GM19239 (cell line): ENCODE data around the gene POLR3C.
A peak's percentile ranks its signal among the peaks of the same experiment; 100 is the strongest.
"Not testable (repeated sequence)": the region's sequence is repeated elsewhere in the genome, so short reads cannot be mapped to it uniquely, and the experiment has no call there.

Experiments
- DNase-seq: peaks from one replicate; pipeline ENCODE4 v3.0.0; 2011; ENCODE audit warnings: low spot score; ENCODE audit not compliant: insufficient read length
- FAIRE-seq: peaks from 2 replicates; lab custom pipeline; 2011; peaks lifted over from hg19 to GRCh38; lab: Jason Lieb, UNC

The POLR3C gene, protein sequence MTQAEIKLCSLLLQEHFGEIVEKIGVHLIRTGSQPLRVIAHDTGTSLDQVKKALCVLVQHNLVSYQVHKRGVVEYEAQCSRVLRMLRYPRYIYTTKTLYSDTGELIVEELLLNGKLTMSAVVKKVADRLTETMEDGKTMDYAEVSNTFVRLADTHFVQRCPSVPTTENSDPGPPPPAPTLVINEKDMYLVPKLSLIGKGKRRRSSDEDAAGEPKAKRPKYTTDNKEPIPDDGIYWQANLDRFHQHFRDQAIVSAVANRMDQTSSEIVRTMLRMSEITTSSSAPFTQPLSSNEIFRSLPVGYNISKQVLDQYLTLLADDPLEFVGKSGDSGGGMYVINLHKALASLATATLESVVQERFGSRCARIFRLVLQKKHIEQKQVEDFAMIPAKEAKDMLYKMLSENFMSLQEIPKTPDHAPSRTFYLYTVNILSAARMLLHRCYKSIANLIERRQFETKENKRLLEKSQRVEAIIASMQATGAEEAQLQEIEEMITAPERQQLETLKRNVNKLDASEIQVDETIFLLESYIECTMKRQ

DNA sequence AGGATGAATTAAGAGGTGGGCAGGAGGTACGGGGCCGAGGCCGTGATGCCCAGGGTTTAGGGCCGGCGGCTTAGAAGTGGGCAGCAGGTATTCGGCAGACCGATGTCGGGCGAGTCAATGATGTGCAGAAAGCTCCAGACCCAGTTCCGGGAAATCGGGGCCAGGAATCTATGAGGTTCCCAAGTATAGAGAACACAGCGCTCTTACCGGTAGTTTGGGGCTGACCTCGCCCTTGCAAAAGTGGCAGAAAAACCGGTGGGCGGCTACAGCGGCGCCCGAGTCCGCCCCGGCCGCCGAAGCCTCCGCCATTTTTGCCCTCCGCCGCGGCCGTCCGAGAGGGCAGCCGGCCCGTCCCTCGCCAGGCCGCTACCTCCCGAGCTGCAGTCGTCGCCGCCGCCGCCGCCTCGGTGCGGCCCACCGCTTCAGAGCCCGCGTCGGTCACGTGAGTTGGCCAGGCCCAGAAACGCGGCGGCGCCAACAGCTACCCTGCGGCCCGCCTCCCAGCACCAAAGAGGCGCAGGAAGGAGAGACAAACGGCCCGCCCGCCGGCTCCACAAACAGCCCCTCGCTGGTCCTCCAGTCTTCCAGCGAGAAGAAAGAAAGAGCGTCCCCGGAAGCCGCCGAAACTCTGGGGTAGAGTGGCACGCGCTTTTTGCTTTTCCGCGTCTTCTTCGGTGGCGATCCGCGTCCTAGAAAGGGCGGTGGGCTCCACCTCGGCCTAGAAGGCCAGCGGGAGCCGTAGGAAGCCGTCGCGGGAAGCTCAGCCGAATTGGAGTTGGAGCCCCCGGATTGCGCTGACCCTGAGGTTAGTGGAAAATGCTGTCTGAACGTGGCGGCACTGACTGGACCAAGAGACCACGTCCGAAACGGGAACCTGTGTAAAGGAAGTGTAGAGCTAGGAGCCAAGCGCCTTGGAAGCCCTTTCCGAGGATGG is at the start of gene POLR3C, which contains the start of gene RNF115:
Gene POLR3C, plus strand, starts transcription at position 636 of the 934 bp plus-strand sequence. CDS start 1,577 bp downstream, outside the sequence.
Gene RNF115, minus strand, starts transcription at position 531 of the 934 bp plus-strand sequence. Its CDS starts 222 bp downstream, at position 309.
- peak; percentile 71 for DNase-seq
- FAIRE-seq: peak; percentile 45

DNA sequence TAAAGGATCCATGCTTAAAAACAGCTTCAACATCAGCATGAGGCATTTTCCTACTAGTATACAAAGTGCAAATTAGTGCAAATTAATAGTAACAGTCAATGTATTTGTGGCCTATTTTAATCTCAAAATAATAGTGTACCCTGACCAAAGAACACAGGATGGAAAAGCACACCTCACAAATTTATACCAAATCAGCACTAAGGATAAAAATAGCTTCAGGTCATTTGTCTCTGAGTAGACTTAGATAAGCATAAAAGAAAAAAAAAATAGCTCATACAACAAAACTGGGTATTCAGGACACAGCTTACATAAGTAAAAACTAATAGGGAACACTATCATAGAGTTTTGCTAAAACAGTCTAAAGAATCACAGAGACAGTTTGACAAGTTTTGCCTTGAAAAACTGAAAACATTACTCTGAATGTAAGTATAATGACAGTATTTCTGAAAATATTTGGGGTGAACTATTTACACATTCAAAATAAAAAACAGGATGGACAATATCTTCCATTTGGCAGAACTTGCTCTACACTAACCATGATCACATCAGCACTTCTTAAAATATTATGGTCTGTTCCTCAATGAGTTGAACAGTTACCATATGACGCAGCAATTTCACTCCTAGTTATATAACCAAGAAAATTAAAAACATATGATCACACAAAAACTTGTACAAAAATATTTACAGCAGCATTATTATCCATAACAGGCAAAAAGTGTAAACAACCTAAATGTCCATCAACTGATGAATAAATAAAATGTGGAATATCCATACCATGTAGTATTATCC is 46.4 kb upstream of the POLR3C start:
- DNase-seq: no peak
- FAIRE-seq: no peak

DNA sequence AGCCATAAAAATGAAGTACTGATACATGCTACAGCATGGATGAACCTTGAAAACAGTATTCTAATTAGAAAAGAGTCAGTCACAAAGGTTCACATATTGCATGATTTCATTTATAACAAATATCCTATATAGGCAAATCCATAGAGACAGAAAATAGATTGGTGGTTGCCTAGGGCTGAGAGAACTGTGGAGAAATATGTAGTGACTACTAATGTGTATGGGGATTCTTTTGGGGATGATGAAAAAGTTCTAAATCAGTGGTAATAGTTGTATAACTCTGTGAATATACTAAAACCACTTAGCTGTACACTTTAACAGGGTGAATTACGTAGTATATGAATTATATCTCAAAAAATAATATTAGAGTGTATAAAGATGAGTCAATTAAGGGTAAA is 45.9 kb upstream of the POLR3C start:
- FAIRE-seq: no peak

DNA sequence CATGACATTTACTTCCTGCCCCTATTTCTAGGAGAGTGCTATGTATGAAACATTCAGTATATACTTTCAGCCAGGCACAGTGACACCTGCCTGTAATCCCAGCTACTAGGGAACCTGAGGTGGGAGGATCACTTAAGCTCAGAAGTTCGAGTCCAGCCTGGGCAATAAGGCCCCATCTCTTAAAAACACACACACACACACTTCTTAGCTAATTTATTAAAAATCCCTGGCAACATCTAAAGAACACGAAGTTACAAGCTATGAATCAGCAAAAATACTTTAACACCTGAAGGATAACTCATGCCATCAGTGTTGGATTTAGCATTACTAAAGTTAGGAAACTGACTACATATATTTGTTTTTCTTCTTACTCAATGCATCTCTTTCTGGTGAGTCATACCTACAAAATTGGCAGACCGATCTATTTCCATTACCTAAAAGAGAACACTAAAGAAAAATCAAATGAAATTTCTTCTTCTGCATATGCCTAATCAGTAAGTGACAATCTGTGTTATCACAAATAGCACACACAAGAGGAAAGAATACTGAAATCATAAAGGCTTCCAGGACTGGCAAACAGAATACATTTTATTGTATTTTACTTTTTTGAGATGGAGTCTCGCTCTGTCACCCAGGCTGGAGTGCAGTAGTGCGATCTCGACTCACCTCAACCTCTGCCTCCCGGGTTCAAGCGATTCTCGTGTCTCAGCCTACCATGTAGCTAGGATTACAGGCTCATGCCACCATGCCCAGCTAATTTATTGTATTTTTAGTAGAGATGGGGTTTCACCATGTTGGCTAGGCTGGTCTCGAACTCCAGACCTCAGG is 41.5 kb upstream of the POLR3C start:
- DNase-seq (no peak), FAIRE-seq (no peak)

More for the DNA sequence above, 45.9 kb upstream of the POLR3C start:
- no peak for DNase-seq

DNA sequence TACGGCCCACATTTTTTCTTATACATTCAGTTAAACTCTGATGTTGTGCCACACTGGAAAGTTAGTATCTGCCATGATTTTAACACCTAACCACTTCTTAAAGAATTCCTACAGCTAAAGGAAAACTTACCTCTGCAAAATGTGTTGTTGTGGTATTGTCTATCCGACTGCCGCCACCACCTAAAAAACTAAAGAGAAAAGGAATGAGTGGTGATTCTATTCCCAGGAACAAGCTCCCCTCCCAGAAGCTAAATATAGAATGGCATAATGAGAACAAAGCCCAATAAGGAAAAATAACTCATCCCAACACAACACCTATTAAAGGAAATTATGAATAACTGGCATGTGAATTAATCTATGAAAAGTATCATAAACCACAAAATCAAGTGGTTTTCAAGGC is 39.6 kb upstream of the POLR3C start:
- no peak for FAIRE-seq
- no peak for DNase-seq

DNA sequence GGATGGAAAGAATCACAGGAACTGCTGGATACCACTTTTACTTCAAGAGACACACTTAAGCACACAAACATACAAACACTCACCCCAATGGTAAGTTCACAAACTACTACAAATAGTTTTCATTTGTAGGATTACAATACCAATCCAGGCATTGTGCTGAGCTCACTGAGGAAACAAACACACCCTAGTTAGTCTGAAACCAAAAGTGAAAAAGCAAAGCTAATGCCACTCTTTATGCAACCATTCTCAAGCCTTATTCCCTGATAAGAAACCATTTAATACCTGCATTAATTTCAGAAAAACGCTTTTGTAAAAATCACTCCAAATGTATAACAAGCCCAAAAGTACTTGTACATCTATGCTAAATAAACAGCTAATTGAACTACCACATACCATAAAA is 38.5 kb upstream of the POLR3C start:
- DNase-seq: no peak
- peak; percentile 94 for FAIRE-seq

DNA sequence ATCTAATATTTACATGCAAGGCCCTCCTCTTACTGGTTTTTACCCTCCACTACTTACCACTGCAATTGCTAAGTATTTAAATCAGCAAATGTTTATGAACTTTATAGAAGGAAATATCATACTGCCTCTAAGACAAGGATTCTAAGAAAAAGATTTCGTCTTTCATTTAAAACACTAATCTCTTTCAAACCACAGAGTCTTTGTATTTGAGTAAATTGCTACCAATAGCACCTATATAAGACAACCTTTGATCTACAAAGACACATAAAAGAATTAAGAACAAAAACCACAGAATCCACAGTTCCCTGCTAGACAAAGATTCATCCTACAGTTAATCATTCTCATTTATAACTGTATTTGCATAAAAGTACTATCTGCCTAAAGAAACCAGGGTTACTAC is 37.7 kb upstream of the POLR3C start:
- FAIRE-seq (no peak), DNase-seq (no peak)

DNA sequence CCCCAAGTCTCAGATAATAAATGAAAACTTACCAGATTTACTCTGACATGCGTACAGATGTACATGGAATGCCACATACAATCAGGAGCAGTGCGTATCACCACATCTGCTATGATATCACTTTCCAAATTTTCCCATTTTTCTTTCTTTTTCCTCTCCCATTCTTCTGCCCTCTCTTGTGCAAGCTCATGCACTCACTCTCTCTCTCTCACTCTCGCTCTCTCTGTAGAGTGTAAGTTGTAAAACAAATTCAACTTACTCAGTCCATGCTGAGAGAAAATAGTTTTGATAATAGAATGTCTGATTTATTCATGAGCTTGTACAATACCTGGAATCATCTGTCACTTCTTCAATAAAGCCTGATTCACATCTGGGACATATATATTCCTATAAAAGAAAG is 35.4 kb upstream of the POLR3C start:
- DNase-seq: no peak

DNA sequence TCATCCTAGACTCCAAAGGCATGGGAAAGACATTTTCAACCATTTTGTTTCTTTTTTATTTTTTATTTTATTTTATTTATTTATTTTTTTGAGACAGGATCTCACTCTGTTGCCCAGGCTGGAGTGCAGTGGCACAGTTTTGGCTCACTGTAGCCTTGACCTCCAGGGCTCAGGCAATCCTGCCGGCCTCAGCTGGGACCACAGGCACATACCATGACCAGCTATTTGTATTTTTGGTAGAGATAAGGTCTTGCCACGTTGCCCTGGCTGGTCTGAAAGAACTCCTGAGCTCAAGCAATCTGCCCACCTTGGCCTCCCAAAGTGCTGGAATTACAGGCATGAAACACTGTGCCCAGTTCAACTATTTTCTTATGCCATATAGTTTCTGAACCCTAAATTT is 32.1 kb upstream of the POLR3C start:
- FAIRE-seq, DNase-seq: not testable (repeated sequence)

More for the DNA sequence above, 35.4 kb upstream of the POLR3C start:
- no peak for FAIRE-seq

DNA sequence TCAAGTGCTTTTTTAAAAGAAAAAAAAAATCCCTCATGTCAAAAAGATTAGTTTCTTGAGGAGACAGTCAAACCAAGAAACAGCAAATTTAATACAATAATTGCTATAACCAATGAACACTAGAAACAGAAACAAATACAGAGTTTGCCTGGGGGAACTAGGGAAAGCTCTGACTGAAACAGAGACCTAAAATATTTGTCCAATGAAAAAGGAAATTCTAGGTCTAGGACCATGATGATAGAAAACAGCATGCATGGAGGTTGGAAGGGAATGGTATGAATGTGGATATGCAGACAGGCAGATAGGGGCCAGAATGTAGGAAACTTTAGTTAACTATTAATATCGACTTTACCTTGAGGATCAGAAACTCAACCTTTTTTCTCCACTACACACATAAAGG is 31.5 kb upstream of the POLR3C start:
- no peak for DNase-seq
- no peak for FAIRE-seq

DNA sequence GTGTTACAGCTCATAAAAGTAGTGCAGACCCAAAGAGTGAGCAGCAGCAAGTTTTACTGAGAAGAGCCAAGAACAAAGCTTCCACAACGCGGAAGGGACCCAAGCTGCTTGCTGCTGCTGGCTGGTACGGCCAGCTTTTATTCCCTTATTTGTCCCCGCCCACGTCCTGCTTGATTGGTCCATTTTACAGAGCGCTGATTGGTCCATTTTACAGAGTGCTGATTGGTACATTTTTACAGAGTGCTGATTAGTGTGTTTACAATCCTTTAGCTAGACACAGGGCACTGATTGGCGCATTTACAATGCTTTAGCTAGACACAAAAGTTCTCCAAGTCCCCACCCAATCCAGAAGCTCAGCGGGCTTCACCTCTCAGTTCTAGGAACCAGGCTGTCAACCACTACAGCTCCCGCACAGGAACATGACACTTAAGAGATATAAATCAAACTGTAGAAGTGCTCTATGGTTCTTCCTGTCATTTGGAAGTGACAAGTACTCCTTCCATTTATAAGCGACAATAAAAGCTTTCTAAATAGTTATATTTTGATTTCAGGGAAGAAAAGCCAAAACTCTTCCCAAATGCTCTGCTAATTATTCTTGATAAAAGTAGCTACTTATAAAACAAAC is 28.6 kb upstream of the POLR3C start:
- DNase-seq (no peak), FAIRE-seq (no peak)

DNA sequence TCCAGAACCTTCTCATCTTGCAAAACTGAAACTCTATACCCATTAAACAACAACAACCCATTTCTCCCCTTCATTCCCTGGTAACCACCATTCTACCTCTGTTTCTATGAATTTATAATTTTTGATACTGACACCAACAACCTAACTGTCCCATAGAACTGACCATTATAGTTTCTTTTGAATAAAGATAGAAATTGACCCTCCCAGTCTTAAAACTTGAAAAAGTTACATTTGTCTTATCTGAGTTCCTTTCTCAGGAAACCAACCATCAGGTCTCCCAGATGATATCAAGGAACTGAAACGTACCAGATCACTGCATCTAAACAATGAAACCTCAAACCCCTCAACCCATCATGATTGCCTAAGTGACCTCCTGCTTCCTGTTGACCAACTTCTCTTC is 27.2 kb upstream of the POLR3C start:
- no peak for FAIRE-seq

DNA sequence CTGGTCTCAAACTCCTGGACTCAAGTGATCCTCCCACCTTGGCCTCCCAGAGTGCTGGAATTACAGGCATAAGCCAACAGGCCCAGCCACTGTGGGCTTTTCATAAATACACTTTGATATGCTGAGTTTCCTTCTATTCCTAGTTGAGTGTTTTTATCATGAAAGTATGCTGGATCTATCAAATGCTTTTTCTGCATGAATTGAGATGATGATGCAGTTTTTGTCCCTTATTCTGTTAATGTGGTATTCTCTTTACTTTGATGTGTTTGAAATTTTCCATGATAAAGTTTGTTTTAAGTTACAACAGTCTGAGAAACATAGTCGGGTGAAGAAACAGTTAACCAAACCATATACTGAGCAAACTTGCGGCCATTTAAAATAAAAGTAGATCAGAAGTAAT is 24.2 kb upstream of the POLR3C start:
- DNase-seq (no peak), FAIRE-seq (no peak)

More for the DNA sequence above, 27.2 kb upstream of the POLR3C start:
- no peak for DNase-seq

DNA sequence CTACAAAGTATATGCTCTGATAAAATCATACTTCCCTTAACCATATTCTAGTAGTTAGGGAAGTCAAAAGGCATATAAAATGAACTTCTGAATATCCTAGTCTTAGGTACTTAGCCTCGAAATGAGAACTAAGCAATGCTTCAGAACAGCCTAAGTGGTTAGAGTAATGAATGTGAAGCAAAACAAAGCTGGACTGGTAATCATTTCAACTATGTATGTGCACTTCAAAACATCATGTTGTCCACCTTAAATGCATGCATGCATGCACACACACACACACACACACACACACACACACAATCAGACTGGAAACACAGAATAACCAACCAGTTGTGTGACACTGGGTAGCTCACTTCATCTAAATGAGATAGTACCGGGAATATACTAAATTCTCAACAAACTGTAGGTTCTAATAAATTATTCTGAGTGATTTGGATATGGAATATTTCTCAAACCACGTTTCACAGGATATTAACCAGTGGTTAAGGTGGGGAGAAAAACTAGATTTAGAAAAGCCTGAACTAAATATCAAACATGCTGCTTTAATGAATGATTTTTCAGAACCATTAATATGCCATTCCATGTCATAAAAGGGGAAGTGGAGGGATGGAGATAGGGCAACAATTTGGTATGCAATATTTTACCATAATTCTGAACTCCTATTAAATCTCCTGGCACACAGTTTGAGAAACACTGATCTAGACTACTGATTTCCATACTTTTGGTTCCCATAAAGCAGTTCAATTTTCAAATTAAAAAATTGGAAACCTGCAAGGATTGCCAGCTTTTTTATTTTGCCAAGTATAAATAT is 19.6 kb upstream of the POLR3C start:
- FAIRE-seq: no peak
- DNase-seq: no peak

DNA sequence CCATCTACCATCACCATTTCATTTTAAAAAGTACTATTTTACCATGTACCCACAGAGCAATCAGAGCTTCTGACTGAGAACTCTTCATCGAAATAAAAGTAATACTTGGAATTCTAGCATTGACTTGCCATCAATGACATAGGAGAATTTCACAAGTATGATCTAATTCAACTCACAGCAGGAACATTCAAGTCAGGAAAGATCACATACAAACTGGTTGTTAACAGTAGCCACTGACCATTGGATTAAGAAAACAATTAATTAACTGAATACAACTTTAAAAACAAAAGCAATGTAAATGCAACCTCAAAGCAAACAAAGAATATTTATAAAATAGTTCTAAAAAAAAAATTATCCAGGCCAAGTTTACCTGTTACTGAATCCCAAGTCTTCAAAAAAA is 18.9 kb upstream of the POLR3C start:
- FAIRE-seq (no peak), DNase-seq (no peak)

DNA sequence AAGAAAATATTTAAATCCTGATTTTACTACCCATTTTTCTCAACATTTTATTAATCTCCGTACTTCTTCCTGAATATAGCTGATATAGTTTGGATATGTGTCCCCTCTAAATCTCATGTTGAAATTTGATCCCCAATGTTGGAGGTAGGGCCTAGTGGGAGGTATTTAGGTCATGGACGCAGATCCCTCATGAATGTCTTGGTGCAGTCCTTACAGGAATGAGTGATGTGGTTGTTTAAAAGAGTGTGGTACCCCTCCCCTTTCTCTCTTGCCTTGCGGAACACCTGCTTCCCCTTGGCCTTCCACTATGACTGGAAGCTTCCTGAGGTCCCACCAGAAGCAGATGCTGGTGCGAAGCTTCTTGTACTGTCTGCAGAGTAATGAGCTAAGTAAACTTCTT is 17.6 kb upstream of the POLR3C start:
- FAIRE-seq: no peak
- DNase-seq: no peak

DNA sequence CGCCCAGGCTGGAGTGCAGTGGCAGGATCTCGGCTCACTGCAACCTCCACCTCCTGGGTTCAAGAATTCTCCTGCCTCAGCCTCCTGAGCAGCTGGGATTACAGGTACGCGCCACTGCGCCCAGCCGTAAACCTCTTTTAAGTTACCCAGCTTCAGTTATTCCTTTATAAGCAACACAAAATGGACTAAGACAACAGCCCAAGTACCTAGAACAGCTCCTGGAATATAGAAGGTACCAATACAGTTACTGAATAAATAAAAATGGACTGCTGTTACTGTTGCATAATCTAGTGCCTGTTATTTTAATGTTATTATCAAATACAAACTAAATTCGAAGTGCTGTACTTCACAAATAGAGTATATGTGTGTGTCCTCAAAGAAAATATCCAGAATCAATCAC is 17.2 kb upstream of the POLR3C start:
- FAIRE-seq (no peak), DNase-seq (no peak)
